AG04450 (cell line): ENCODE results near the gene MTUS2. TPM values are rescaled to one million over a fixed set of nuclear protein-coding genes. Genes with fewer than 3 reads are reported as not detected.
A peak's percentile ranks its signal among the peaks of the same experiment; 100 is the strongest.

ENCODE experiments used
- CTCF ChIA-PET: fragments of 300-600, 350-600 bp; formaldehyde crosslinking; extraction: SDS; loops from one replicate; lab custom pipeline; 2022; ENCODE audit warnings: antibody characterized with exemption, inconsistent platforms; lab: Charles Lee
- POLR2A ChIA-PET: fragments of 350-600 bp; formaldehyde crosslinking; extraction: SDS; loops from one replicate; lab custom pipeline; 2021; ENCODE audit warnings: antibody characterized with exemption, inconsistent platforms; lab: Yijun Ruan, JAX
- DNase-seq: peaks from one replicate; pipeline ENCODE4 v3.0.0-alpha.2; 2011; ENCODE audit warnings: low read depth, low spot score
- H3K27ac ChIP-seq: one replicate; pipeline ENCODE4 v1.5.1; 2012; ENCODE audit warnings: low read depth, low read length, control low read depth
- H3K27me3 ChIP-seq: one replicate; pipeline ENCODE4 v1.6.0; 2012; ENCODE audit warnings: low read length; ENCODE audit not compliant: control insufficient read depth, insufficient read depth
- H3K4me3 ChIP-seq: 2 replicates; pipeline ENCODE4 v1.5.1; 2011; ENCODE audit warnings: mild to moderate bottlenecking, low read depth, low read length, control low read depth
- H3K9me3 ChIP-seq: 2 replicates; pipeline ENCODE4 v1.5.1; 2012; ENCODE audit warnings: low read length; ENCODE audit not compliant: control insufficient read depth, insufficient read depth
- polyA plus RNA-seq: library from polyadenylated mRNA; depleted of rRNA; stranded (reverse); fragments of >200 nt; gene quantifications from 2 replicates; pipeline ENCODE4 v1.2.3, GENCODE V29; 2011
- TF ChIP-seq, protein P1 (sequence below): IDR thresholded peaks from 2 replicates; pipeline ENCODE4 v1.5.1; 2011; ENCODE audit warnings: low read depth, low read length, control low read depth, inconsistent platforms

Gene MTUS2
- polyA plus RNA-seq, 1 experiment: 0.02 TPM

DNA sequence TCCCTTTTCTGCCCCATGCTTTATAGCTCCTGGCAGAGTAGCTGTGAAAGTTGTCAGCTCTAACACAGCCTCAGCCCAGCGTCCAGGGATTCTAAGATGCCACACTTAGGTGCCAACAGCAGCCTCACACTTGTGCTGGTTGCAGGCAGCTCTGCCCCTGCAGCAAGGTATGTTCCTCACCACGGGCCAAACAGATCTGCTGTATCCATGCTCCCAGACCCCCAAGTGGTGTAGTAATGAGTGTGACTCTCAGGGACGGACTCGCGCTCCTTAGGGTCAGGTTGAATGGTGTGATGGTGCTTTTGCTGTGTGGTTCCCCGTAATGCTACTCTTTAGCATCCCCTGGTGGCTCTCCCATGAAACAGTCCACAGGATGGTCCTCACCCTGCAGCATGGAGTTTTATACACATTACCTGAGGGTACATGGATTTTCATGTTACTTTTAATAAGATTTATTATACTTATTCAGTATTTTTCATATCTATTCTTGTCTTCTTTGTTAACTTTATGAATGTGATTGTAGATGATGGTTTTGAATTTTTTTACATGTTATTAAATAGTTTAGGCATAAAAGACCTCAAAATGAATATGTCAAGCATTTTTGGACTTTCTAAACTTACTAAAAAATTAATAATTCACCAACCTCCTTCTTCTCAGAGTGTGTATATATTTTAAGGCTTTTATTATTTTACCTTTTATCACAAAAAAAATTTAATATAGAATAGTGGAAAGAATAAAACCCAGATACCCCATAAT, 542.9 kb downstream of the MTUS2 start:
- Histone ChIP-seq H3K4me3 (no peak overlapping the region), H3K27me3 (no peaks in the 10 kb centered on the region), H3K9me3 (no peaks in the 10 kb centered on the region), H3K27ac (no peak overlapping the region)
- TF ChIP-seq, protein P1, sequence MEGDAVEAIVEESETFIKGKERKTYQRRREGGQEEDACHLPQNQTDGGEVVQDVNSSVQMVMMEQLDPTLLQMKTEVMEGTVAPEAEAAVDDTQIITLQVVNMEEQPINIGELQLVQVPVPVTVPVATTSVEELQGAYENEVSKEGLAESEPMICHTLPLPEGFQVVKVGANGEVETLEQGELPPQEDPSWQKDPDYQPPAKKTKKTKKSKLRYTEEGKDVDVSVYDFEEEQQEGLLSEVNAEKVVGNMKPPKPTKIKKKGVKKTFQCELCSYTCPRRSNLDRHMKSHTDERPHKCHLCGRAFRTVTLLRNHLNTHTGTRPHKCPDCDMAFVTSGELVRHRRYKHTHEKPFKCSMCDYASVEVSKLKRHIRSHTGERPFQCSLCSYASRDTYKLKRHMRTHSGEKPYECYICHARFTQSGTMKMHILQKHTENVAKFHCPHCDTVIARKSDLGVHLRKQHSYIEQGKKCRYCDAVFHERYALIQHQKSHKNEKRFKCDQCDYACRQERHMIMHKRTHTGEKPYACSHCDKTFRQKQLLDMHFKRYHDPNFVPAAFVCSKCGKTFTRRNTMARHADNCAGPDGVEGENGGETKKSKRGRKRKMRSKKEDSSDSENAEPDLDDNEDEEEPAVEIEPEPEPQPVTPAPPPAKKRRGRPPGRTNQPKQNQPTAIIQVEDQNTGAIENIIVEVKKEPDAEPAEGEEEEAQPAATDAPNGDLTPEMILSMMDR: peak; percentile 97
- peak; percentile 4 for DNase-seq
- ChIA-PET CTCF (interaction anchor here (0.7 to 1.6 kb wide), 3 partner anchors 11 to 16 kb away, joined by 3 to 10 read pairs (median 3); no protein-coding TSS in a partner anchor), POLR2A (no interaction called here)

DNA sequence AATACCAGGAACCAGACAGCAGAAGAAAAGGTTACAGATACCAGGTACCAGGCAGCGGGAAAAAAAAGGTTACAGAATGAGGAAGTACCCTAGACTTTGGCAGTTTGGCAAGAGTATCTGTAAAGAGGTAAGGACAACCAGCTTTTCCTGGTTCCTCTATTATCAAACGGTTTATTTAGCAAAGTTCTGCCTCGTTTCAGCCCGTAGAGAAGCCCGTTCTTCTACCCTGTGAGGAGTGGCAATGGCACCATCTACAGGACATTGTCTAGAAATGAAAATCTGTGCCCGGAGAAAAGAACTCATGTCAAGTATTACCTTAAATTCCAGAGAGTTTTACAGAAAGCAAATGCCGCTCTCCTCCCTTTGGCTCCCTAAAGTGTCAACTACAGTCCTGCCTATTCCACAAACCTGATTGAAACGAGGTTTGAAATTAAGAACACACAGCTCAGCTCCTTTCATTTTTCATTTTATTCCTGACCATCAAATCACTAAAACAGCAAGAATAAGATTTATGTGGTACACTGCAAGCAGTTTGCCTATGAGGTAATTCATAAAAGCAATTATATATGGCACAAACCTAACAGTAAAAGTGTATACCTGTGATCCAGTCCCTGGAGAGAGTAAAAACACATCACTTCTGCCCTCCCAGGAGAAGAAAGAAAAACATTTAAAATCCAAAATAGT, 549.1 kb downstream of the MTUS2 start:
- ChIA-PET CTCF (interaction anchor here (0.6 to 1.3 kb wide), 5 partner anchors 8 to 549 kb away, joined by 3 to 5 read pairs (median 3); partner anchors contain the start of gene MTUS2), POLR2A (no interaction called here)
- TF ChIP-seq, protein P1: peak; percentile 60
- Histone ChIP-seq H3K27ac (no peak overlapping the region), H3K27me3 (no peaks in the 10 kb centered on the region), H3K4me3 (no peak overlapping the region), H3K9me3 (no peaks in the 10 kb centered on the region)
- no peak for DNase-seq

DNA sequence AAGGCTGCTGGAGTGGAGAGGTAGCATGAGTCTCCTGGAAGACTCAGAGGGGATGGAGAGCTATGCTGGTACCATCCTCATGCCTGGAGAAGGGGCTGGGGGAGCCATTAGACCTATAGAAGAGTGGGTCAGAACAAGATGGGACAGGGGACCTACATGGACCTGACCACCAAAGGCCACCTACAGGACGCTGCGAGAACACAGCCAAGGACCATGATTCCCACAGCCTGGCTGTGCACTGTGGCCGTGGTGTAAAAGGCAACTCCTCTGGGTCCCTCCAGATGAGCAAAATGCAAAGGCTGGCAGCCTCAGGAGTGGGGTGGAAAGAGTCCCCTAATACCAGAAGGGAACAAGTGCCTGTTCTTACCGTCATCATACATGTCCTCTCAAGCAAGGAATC, 559.1 kb downstream of the MTUS2 start:
- H3K27me3 ChIP-seq: no peaks in the 10 kb centered on the region
- H3K9me3 ChIP-seq: no peaks in the 10 kb centered on the region
- CTCF ChIA-PET: interaction anchor here (1.0 kb wide), 1 partner anchor 17 kb away, joined by 3 read pairs; no protein-coding TSS in a partner anchor
- DNase-seq: no peak
- POLR2A ChIA-PET: no interaction called here
- H3K27ac ChIP-seq: no peak overlapping the region
- TF ChIP-seq, protein P1: no peak
- H3K4me3 ChIP-seq: no peak overlapping the region

DNA sequence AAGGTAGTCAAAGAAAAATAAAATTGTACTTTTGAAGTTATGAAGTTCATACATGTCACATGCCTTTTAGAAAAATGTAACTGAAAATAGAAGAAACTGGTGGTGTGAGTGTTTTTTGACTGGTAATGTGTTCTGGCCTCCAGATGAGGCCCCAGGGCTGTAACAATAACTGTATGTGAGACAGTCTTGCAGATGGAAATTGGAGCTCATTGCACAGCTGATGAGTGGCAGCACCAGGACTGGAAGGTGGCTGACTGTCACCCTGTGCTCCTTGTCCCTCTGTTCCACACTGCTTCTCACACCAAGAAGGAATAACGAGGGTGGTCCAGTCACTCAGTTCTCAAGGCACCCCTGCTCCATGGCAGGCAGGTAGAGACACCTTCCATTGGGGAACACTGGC, 559.7 kb downstream of the MTUS2 start:
- no peak overlapping the region for H3K27ac ChIP-seq
- no peak for DNase-seq
- no peaks in the 10 kb centered on the region for H3K27me3 ChIP-seq
- ChIA-PET POLR2A (no interaction called here), CTCF (no interaction called here)
- TF ChIP-seq, protein P1: no peak
- H3K4me3 ChIP-seq: no peak overlapping the region
- H3K9me3 ChIP-seq: no peaks in the 10 kb centered on the region

DNA sequence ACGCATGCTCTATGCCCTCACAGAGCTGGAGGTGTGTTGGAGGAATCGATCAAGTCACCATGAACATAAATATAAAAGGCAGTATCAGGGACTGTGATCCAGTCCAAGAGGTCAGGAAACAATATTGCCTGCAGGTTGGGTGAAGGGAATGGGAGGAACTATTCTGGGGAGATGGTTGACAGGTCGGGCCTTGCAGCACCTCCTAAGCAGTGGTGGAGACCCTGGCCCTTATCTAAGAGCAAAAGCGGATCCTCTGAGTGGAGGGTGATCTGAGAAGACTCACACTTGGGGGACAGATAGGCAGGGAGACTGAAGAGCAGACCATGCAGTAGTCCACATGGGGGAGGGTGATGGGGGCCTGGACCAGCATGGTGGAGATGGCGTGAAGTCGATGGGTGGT, 561.9 kb downstream of the MTUS2 start:
- Histone ChIP-seq H3K9me3 (no peaks in the 10 kb centered on the region), H3K27me3 (no peaks in the 10 kb centered on the region), H3K4me3 (no peak overlapping the region), H3K27ac (no peak overlapping the region)
- TF ChIP-seq, protein P1: no peak
- ChIA-PET POLR2A (no interaction called here), CTCF (no interaction called here)
- no peak for DNase-seq
